OCI-LY7 (cell line): ENCODE measurements around the gene TMEM217.

ENCODE experiments used
- CTCF ChIP-seq: fragments of 200-600 bp; sonication (generic); conservative IDR thresholded peaks from 2 replicates; pipeline ENCODE4 v1.5.1; 2014; ENCODE audit warnings: mild to moderate bottlenecking, antibody characterized with exemption, low read length, moderate library complexity, mixed read lengths
- EZH2phosphoT487 ChIP-seq: fragments of 200-600 bp; sonication (generic); IDR thresholded peaks from 2 replicates; pipeline ENCODE4 v1.6.1; 2018; ENCODE audit warnings: low read depth, borderline replicate concordance, mild to moderate bottlenecking, mixed run types, antibody characterized with exemption, low read length, moderate library complexity, mixed read lengths

- TF ChIP-seq CTCF (no peak), EZH2phosphoT487 (no peak)
Measured at GRCh38 chr6:37190159-37190535, 67.8 kb downstream of the TMEM217 start.
